Adipocyte (in vitro differentiated cells): ENCODE measurements around the gene TMEM259.
"Not testable (repeated sequence)": the region's sequence is repeated elsewhere in the genome, so short reads cannot be mapped to it uniquely, and the experiment has no call there.

Experiments used
- DNase-seq: peaks from one replicate; pipeline ENCODE4 v3.0.0-alpha.2; 2015; ENCODE audit warnings: low read depth
- H3K27me3 ChIP-seq: replicated peaks from 2 replicates; pipeline ENCODE4 v1.7.0; 2013; ENCODE audit warnings: mild to moderate bottlenecking, low read length, moderate library complexity; ENCODE audit not compliant: control insufficient read depth, insufficient read depth
- H3K36me3 ChIP-seq: 2 replicates; pipeline ENCODE4 v1.7.0; 2013; ENCODE audit warnings: low read length, mild to moderate bottlenecking, moderate library complexity; ENCODE audit not compliant: control insufficient read depth, insufficient read depth, severe bottlenecking
- H3K4me1 ChIP-seq: 2 replicates; pipeline ENCODE4 v1.7.0; 2013; ENCODE audit warnings: mild to moderate bottlenecking, low read length, moderate library complexity; ENCODE audit not compliant: control insufficient read depth, insufficient read depth
- H3K4me3 ChIP-seq: 2 replicates; pipeline ENCODE4 v1.7.0; 2013; ENCODE audit warnings: mild to moderate bottlenecking, low read length, moderate library complexity
- H3K9ac ChIP-seq: 2 replicates; pipeline ENCODE4 v1.7.0; 2013; ENCODE audit warnings: mild to moderate bottlenecking, low read length, moderate library complexity
- H3K9me3 ChIP-seq: 2 replicates; pipeline ENCODE4 v1.7.0; 2013; ENCODE audit warnings: mild to moderate bottlenecking, low read length, moderate library complexity; ENCODE audit not compliant: control insufficient read depth

Gene TMEM259

GRCh38 chr19:1028062-1028926, 7.4 kb upstream of the TMEM259 start:
- H3K36me3 ChIP-seq: peaks cover 22% of the 10 kb centered on the region
- peak overlapping the region; percentile 99 for H3K4me3 ChIP-seq
- H3K9me3 ChIP-seq: no peaks in the 10 kb centered on the region
- peak overlapping the region; percentile 100 for H3K9ac ChIP-seq
- peaks cover 13% of the 10 kb centered on the region for H3K4me1 ChIP-seq
- H3K27me3 ChIP-seq: no peaks in the 10 kb centered on the region
- peak; percentile 98 for DNase-seq

GRCh38 chr19:1027650-1028061, 6.7 kb upstream of the TMEM259 start:
- peaks cover 16% of the 10 kb centered on the region for H3K4me1 ChIP-seq
- peaks cover 16% of the 10 kb centered on the region for H3K36me3 ChIP-seq
- H3K4me3 ChIP-seq: peak overlapping the region; percentile 99
- no peaks in the 10 kb centered on the region for H3K27me3 ChIP-seq
- peak; percentile 36 for DNase-seq
- peak overlapping the region; percentile 100 for H3K9ac ChIP-seq
- no peaks in the 10 kb centered on the region for H3K9me3 ChIP-seq

- Histone ChIP-seq H3K36me3 (peaks cover 9% of the 10 kb centered on the region), H3K27me3 (no peaks in the 10 kb centered on the region), H3K4me3 (peak overlapping the region; percentile 99), H3K9ac (peak overlapping the region; percentile 100), H3K4me1 (peaks cover 16% of the 10 kb centered on the region), H3K9me3 (no peaks in the 10 kb centered on the region)
- peak; percentile 48 for DNase-seq
These were observed 6.1 kb upstream of the TMEM259 start for GRCh38 chr19:1026783-1027649.

- Histone ChIP-seq H3K9me3 (no peaks in the 10 kb centered on the region), H3K9ac (peak within 1 kb of the TSS; percentile 100), H3K27me3 (no peaks in the 10 kb centered on the region), H3K4me1 (peaks cover 16% of the 10 kb centered on the region), H3K36me3 (peaks cover 5% of the 10 kb centered on the region), H3K4me3 (peak within 1 kb of the TSS; percentile 99)
- DNase-seq: peak; percentile 93
These were observed 5.2 kb upstream of the TMEM259 start, which contains the start of gene CNN2 for GRCh38 chr19:1025960-1026782. CNN2 (plus strand) TSS chr19:1026608; CDS start chr19:1026662, 54 bp downstream.

GRCh38 chr19:1025080-1025479, 4.2 kb upstream of the TMEM259 start:
- not testable (repeated sequence) for H3K27me3 ChIP-seq, H3K4me3 ChIP-seq, DNase-seq, H3K36me3 ChIP-seq, H3K9me3 ChIP-seq, H3K9ac ChIP-seq
- H3K4me1 ChIP-seq: peaks cover 15% of the 10 kb centered on the region

GRCh38 chr19:1023883-1024188, 2.9 kb upstream of the TMEM259 start:
- not testable (repeated sequence) for H3K9ac ChIP-seq, DNase-seq, H3K4me3 ChIP-seq, H3K36me3 ChIP-seq, H3K27me3 ChIP-seq, H3K9me3 ChIP-seq
- peaks cover 12% of the 10 kb centered on the region for H3K4me1 ChIP-seq

- peak overlapping the region; percentile 96 for H3K9ac ChIP-seq
- H3K4me1 ChIP-seq: peaks cover 43% of the 10 kb centered on the region
- peak; percentile 50 for DNase-seq
- H3K27me3 ChIP-seq: no peaks in the 10 kb centered on the region
- H3K9me3 ChIP-seq: no peaks in the 10 kb centered on the region
- H3K4me3 ChIP-seq: peak overlapping the region; percentile 93
- H3K36me3 ChIP-seq: no peaks in the 10 kb centered on the region
These were observed 699 bp downstream of the TMEM259 start for GRCh38 chr19:1019980-1020867.

- no peaks in the 10 kb centered on the region for H3K27me3 ChIP-seq
- H3K4me3 ChIP-seq: peak overlapping the region; percentile 93
- DNase-seq: no peak
- peak overlapping the region; percentile 96 for H3K9ac ChIP-seq
- no peaks in the 10 kb centered on the region for H3K9me3 ChIP-seq
- H3K4me1 ChIP-seq: peaks cover 43% of the 10 kb centered on the region
- no peaks in the 10 kb centered on the region for H3K36me3 ChIP-seq
These were observed 1.3 kb downstream of the TMEM259 start for GRCh38 chr19:1019616-1019961.

- DNase-seq: no peak
- no peaks in the 10 kb centered on the region for H3K9me3 ChIP-seq
These were observed 1.8 kb downstream of the TMEM259 start for GRCh38 chr19:1018932-1019615.

GRCh38 chr19:1018393-1018792, 2.5 kb downstream of the TMEM259 start:
- Histone ChIP-seq H3K36me3 (peaks cover 7% of the 10 kb centered on the region), H3K9me3 (no peaks in the 10 kb centered on the region), H3K9ac (peak overlapping the region; percentile 56), H3K4me3 (peak overlapping the region; percentile 93), H3K27me3 (no peaks in the 10 kb centered on the region), H3K4me1 (peaks cover 43% of the 10 kb centered on the region)
- no peak for DNase-seq

More at GRCh38 chr19:1018932-1019615, 1.8 kb downstream of the TMEM259 start:
- Histone ChIP-seq H3K9ac (peak overlapping the region; percentile 96), H3K27me3 (no peaks in the 10 kb centered on the region), H3K4me1 (peaks cover 43% of the 10 kb centered on the region), H3K36me3 (no peaks in the 10 kb centered on the region), H3K4me3 (peak overlapping the region; percentile 93)
